ENCODE results near the gene COQ3.

COQ3 gene

GRCh38 chr6:99330159-99330558 is 63.8 kb downstream of the COQ3 start:
- peak; percentile 79 for DNase-seq

- no peak for DNase-seq
Observed at GRCh38 chr6:99324996-99325395, 69.0 kb downstream of the COQ3 start.
